Calu3 (cell line): ENCODE results near the gene MAGOH. TPM values are rescaled to one million over a fixed set of nuclear protein-coding genes. Genes with fewer than 3 reads are reported as not detected.
A peak's percentile ranks its signal among the peaks of the same experiment; 100 is the strongest.

Experiments
- BruUV-seq: library from RNA; stranded (reverse); fragments of 400-500 nt; replicated peaks from 2 replicates; lab custom pipeline; 2021; lab: Mats Ljungman, UMichigan
- CTCF ChIA-PET: fragments of 300-600 bp; sonication (Branson Sonifier 250); formaldehyde crosslinking; loops from one replicate; lab custom pipeline; 2022; ENCODE audit warnings: antibody characterized with exemption; lab: Charles Lee
- DNase-seq: peaks from one replicate; pipeline ENCODE4 v3.0.0; 2022
- H3K27ac Mint-ChIP-seq: one replicate; pipeline ENCODE4 v1.8.0; 2022; ENCODE audit warnings: mixed read lengths; ENCODE audit not compliant: unreplicated experiment
- H3K27me3 Mint-ChIP-seq: one replicate; pipeline ENCODE4 v1.8.0; 2022; ENCODE audit warnings: mixed read lengths; ENCODE audit not compliant: unreplicated experiment
- H3K36me3 Mint-ChIP-seq: one replicate; pipeline ENCODE4 v1.8.0; 2022; ENCODE audit warnings: mild to moderate bottlenecking, moderate library complexity, mixed read lengths; ENCODE audit not compliant: insufficient read depth, unreplicated experiment
- H3K4me1 Mint-ChIP-seq: one replicate; pipeline ENCODE4 v1.8.0; 2022; ENCODE audit warnings: mild to moderate bottlenecking, low read depth, mixed read lengths; ENCODE audit not compliant: unreplicated experiment
- H3K4me3 Mint-ChIP-seq: one replicate; pipeline ENCODE4 v1.8.0; 2022; ENCODE audit warnings: mild to moderate bottlenecking, low read depth, moderate library complexity, mixed read lengths; ENCODE audit not compliant: unreplicated experiment
- H3K9me3 Mint-ChIP-seq: one replicate; pipeline ENCODE4 v1.8.0; 2022; ENCODE audit warnings: low read depth, mixed read lengths; ENCODE audit not compliant: unreplicated experiment
- intact Hi-C: fragments of 100-400 bp; cut with micrococcal nuclease; formaldehyde crosslinking; loops from one replicate; pipeline ENCODE4 v1.10.0; 2022; ENCODE audit not compliant: unreplicated experiment
- total RNA-seq: library from RNA; stranded (reverse); gene quantifications from 2 replicates; pipeline ENCODE4 v1.2.3, GENCODE V29; 2022
- TF ChIP-seq, protein P1 (sequence below): fragments of 200-600 bp; IDR thresholded peaks from one replicate; pipeline ENCODE4 v1.8.0; 2022; ENCODE audit warnings: antibody characterized with exemption; ENCODE audit not compliant: unreplicated experiment

The MAGOH gene
- total RNA-seq, 1 experiment from 2014 or later = 70.2 TPM

- Mint-ChIP-seq H3K36me3 (peaks cover 18% of the 10 kb centered on the region), H3K4me1 (no peaks in the 10 kb centered on the region), H3K4me3 (no peak overlapping the region), H3K27ac (no peak overlapping the region), H3K27me3 (no peaks in the 10 kb centered on the region), H3K9me3 (no peaks in the 10 kb centered on the region)
- DNase-seq = no peak
- no TSS peak for BruUV-seq
- TF ChIP-seq, protein P1, sequence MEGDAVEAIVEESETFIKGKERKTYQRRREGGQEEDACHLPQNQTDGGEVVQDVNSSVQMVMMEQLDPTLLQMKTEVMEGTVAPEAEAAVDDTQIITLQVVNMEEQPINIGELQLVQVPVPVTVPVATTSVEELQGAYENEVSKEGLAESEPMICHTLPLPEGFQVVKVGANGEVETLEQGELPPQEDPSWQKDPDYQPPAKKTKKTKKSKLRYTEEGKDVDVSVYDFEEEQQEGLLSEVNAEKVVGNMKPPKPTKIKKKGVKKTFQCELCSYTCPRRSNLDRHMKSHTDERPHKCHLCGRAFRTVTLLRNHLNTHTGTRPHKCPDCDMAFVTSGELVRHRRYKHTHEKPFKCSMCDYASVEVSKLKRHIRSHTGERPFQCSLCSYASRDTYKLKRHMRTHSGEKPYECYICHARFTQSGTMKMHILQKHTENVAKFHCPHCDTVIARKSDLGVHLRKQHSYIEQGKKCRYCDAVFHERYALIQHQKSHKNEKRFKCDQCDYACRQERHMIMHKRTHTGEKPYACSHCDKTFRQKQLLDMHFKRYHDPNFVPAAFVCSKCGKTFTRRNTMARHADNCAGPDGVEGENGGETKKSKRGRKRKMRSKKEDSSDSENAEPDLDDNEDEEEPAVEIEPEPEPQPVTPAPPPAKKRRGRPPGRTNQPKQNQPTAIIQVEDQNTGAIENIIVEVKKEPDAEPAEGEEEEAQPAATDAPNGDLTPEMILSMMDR = no peak
- intact Hi-C loops = no loop called here
- CTCF ChIA-PET = interaction anchor here (0.6 to 2.5 kb wide), 5 partner anchors 10 to 436 kb away, joined by 3 to 30 read pairs (median 5); no protein-coding TSS in a partner anchor
Observed at GRCh38 chr1:53279296-53280200, 41.2 kb upstream of the MAGOH start.

- intact Hi-C loops = loop anchor here (1.0 kb wide), 1 partner anchor 115 kb away; no protein-coding TSS in a partner anchor
- Mint-ChIP-seq H3K9me3 (no peaks in the 10 kb centered on the region), H3K27ac (no peak overlapping the region), H3K36me3 (peaks cover 13% of the 10 kb centered on the region), H3K4me3 (no peak overlapping the region), H3K27me3 (no peaks in the 10 kb centered on the region), H3K4me1 (no peaks in the 10 kb centered on the region)
- peak; percentile 73 for DNase-seq
- no TSS peak for BruUV-seq
- CTCF ChIA-PET = interaction anchor here (0.6 to 2.5 kb wide), 8 partner anchors 28 to 938 kb away, joined by 3 to 30 read pairs (median 4); no protein-coding TSS in a partner anchor
- TF ChIP-seq, protein P1 = peak; percentile 83
Observed at GRCh38 chr1:53278298-53278725, 40.0 kb upstream of the MAGOH start.

DNA sequence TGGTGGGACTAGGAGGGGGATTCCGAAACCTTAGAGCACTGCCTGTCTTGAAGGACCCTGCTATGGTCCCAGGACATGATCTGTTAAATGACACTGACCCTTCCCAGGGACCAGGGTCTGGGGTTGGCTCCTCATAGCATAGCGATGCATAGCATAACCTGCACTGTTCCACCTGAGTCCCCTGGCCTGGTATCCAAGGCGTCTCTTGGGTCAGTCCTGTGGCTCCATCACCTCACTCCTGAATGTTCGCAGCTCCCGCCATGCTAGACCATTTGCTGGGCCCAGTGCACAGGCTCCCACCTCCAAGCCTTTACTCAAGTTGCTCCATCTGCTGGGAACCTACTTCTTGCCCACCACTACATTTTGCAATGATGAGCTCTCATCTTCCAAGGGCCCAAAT lies 39.0 kb upstream of the MAGOH start:
- no TSS peak for BruUV-seq
- no peak for DNase-seq
- TF ChIP-seq, protein P1 = no peak

DNA sequence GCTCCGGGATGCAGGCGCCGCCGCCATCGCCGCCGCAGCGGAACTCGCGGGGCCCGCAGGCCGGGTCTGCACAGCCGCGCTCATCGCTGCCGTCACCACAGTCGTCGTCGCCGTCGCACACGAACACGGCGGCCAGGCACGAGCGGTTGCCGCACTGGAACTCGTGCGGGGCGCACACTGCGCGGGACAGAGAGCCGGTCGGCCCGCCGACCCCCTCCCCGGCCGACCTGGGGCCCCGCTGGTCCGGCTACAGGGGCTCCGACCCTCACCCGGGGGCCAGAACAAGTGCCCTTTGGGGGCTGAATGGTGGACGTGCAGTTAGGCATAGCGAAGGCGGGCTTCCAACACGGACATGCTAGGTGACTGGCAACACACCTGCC lies 38.6 kb upstream of the MAGOH start:
- no TSS peak for BruUV-seq
- H3K4me3 Mint-ChIP-seq = no peak overlapping the region
- no peaks in the 10 kb centered on the region for H3K9me3 Mint-ChIP-seq
- H3K36me3 Mint-ChIP-seq = peaks cover 20% of the 10 kb centered on the region
- no peaks in the 10 kb centered on the region for H3K27me3 Mint-ChIP-seq
- H3K4me1 Mint-ChIP-seq = no peaks in the 10 kb centered on the region
- TF ChIP-seq, protein P1 = no peak
- intact Hi-C loops = no loop called here
- CTCF ChIA-PET = interaction anchor here (2.5 kb wide), 1 partner anchor 116 kb away, joined by 30 read pairs; no protein-coding TSS in a partner anchor
- H3K27ac Mint-ChIP-seq = no peak overlapping the region
- DNase-seq = no peak

More for the DNA sequence above, 39.0 kb upstream of the MAGOH start:
- Mint-ChIP-seq H3K4me3 (no peak overlapping the region), H3K27ac (no peak overlapping the region), H3K4me1 (no peaks in the 10 kb centered on the region), H3K9me3 (no peaks in the 10 kb centered on the region), H3K27me3 (no peaks in the 10 kb centered on the region), H3K36me3 (peaks cover 20% of the 10 kb centered on the region)
- intact Hi-C loops = no loop called here
- CTCF ChIA-PET = interaction anchor here (2.1 to 2.5 kb wide), 2 partner anchors 114 to 116 kb away, joined by 7 to 30 read pairs; no protein-coding TSS in a partner anchor
